ENCODE measurements around the gene TRABD2A. TPM values are rescaled to one million over a fixed set of nuclear protein-coding genes. Genes with fewer than 3 reads are reported as not detected.

TRABD2A gene
- total and polyA plus RNA-seq, 9 of the 15 experiments (the other 6 are each of a cell fraction or from before 2014, with no cell fraction given) = 0.07 to 0.45 (median 0.25) TPM

- TF ChIP-seq MGA (IDR thresholded peaks at IDR 0.05) (peak; percentile 39; the same call in 1 of the 2 replicates), RBM39 (optimal IDR thresholded peaks at IDR 0.05; ENCODE audit: low read depth, low read length) (no peak), CBX3 (IDR thresholded peaks at IDR 0.05; ENCODE audit: borderline replicate concordance in 1 of 2, low read length in 2 of 2) (0 out of 3 replicates have a peak, but pooled peaks of 1 of the 2 experiments have one; percentile 14), L3MBTL2 (IDR thresholded peaks at IDR 0.05) (peak; percentile 51; the same call in 1 of the 2 replicates)
These were observed 98.8 kb downstream of the TRABD2A start (continued) for GRCh38 chr2:84781942-84782716.
